DND-41 (cell line): ENCODE results near the gene MEIS1.

Experiments used
- ATAC-seq: fragments of 200-7000 bp; cut with Tn5 transposase; 3 replicates; pipeline ENCODE4 v1.9.1; 2021; ENCODE audit warnings: low read depth; ENCODE audit not compliant: insufficient read depth
- DNase-seq: peaks from one replicate; pipeline ENCODE4 v3.0.0-alpha.2; 2020
- H2AFZ ChIP-seq: 2 replicates; pipeline ENCODE4 v1.6.0; 2012; ENCODE audit warnings: low read depth, low read length
- H3K27ac ChIP-seq: 2 replicates; pipeline ENCODE4 v1.5.1; 2012; ENCODE audit warnings: low read length, inconsistent platforms
- H3K27me3 ChIP-seq: fragments of 200-600 bp; sonication (generic); 2 replicates; pipeline ENCODE4 v1.6.0; 2012; ENCODE audit warnings: low read length, mild to moderate bottlenecking, inconsistent platforms; ENCODE audit not compliant: insufficient read depth, poor library complexity
- H3K36me3 ChIP-seq: 2 replicates; pipeline ENCODE4 v1.5.1; 2012; ENCODE audit warnings: low read length, inconsistent platforms; ENCODE audit not compliant: insufficient read depth
- H3K4me1 ChIP-seq: 2 replicates; pipeline ENCODE4 v1.5.1; 2012; ENCODE audit warnings: mild to moderate bottlenecking, low read length; ENCODE audit not compliant: insufficient read depth
- H3K4me2 ChIP-seq: 2 replicates; pipeline ENCODE4 v1.6.0; 2012; ENCODE audit warnings: mild to moderate bottlenecking, moderate library complexity, low read length, inconsistent platforms; ENCODE audit not compliant: insufficient read depth
- H3K4me3 ChIP-seq, 2 experiments: fragments of 200-600 bp in 1 of 2; shearing (Covaris generic) in 1 of 2; 2 replicates each; pipeline ENCODE4 v1.5.1; 2012 to 2016; ENCODE audit warnings: inconsistent platforms in 2 of 2, low read length in 2 of 2, mild to moderate bottlenecking in 2 of 2, low read depth in 1 of 2, moderate library complexity in 1 of 2
- H3K79me2 ChIP-seq: 2 replicates; pipeline ENCODE4 v1.6.0; 2012; ENCODE audit warnings: low read length, inconsistent platforms; ENCODE audit not compliant: insufficient read depth
- H3K9ac ChIP-seq: 2 replicates; pipeline ENCODE4 v1.6.0; 2012; ENCODE audit warnings: low read depth, mild to moderate bottlenecking, inconsistent platforms, low read length, moderate library complexity
- H3K9me3 ChIP-seq: 2 replicates; pipeline ENCODE4 v1.5.1; 2012; ENCODE audit warnings: low read length, moderate library complexity, mild to moderate bottlenecking, inconsistent platforms; ENCODE audit not compliant: insufficient read depth, severe bottlenecking
- H4K20me1 ChIP-seq: 2 replicates; pipeline ENCODE4 v1.6.0; 2012; ENCODE audit warnings: low read length; ENCODE audit not compliant: insufficient read depth
- CTCF ChIP-seq: IDR thresholded peaks from 2 replicates; pipeline ENCODE4 v1.5.1; 2012; ENCODE audit warnings: borderline replicate concordance, low read length, moderate library complexity, mild to moderate bottlenecking; ENCODE audit not compliant: poor library complexity, severe bottlenecking; ENCODE audit errors: extremely low read depth
- EZH2 ChIP-seq: IDR thresholded peaks from 3 replicates; pipeline ENCODE4 v1.6.1; 2012; ENCODE audit warnings: borderline replicate concordance, low read depth, mild to moderate bottlenecking, moderate library complexity, low read length, inconsistent platforms; ENCODE audit not compliant: severe bottlenecking

Gene MEIS1

GRCh38 chr2:66408905-66409304 lies 26.0 kb upstream of the MEIS1 start:
- DNase-seq (no peak), ATAC-seq (no peak)
- no peaks in the 10 kb centered on the region for H4K20me1 ChIP-seq
- H3K27me3 ChIP-seq: no peaks in the 10 kb centered on the region
- H3K9me3 ChIP-seq: no peaks in the 10 kb centered on the region
- TF ChIP-seq EZH2 (no peak), CTCF (no peak)
- no peak overlapping the region for H3K4me2 ChIP-seq
- H3K79me2 ChIP-seq: no peaks in the 10 kb centered on the region
- no peak overlapping the region for H3K4me3 ChIP-seq
- no peak overlapping the region for H3K9ac ChIP-seq
- no peaks in the 10 kb centered on the region for H3K36me3 ChIP-seq
- no peak overlapping the region for H3K27ac ChIP-seq
- no peaks in the 10 kb centered on the region for H3K4me1 ChIP-seq
- H2AFZ ChIP-seq: no peak overlapping the region

GRCh38 chr2:66412874-66413273 lies 22.1 kb upstream of the MEIS1 start:
- no peak overlapping the region for H3K4me2 ChIP-seq
- H4K20me1 ChIP-seq: no peaks in the 10 kb centered on the region
- no peaks in the 10 kb centered on the region for H3K27me3 ChIP-seq
- no peaks in the 10 kb centered on the region for H3K9me3 ChIP-seq
- H3K36me3 ChIP-seq: no peaks in the 10 kb centered on the region
- no peak for ATAC-seq
- no peaks in the 10 kb centered on the region for H3K4me1 ChIP-seq
- no peak overlapping the region for H2AFZ ChIP-seq
- no peak overlapping the region for H3K4me3 ChIP-seq
- no peaks in the 10 kb centered on the region for H3K79me2 ChIP-seq
- no peak overlapping the region for H3K9ac ChIP-seq
- no peak overlapping the region for H3K27ac ChIP-seq
- TF ChIP-seq EZH2 (no peak), CTCF (no peak)
- DNase-seq: no peak

- no peaks in the 10 kb centered on the region for H4K20me1 ChIP-seq
- no peaks in the 10 kb centered on the region for H3K79me2 ChIP-seq
- H3K27ac ChIP-seq: no peak overlapping the region
- no peak overlapping the region for H3K4me2 ChIP-seq
- no peak overlapping the region for H2AFZ ChIP-seq
- H3K9ac ChIP-seq: no peak overlapping the region
- peaks cover 5% of the 10 kb centered on the region for H3K27me3 ChIP-seq
- no peaks in the 10 kb centered on the region for H3K4me1 ChIP-seq
- no peak overlapping the region for H3K4me3 ChIP-seq
- TF ChIP-seq CTCF (no peak), EZH2 (no peak)
- no peaks in the 10 kb centered on the region for H3K36me3 ChIP-seq
- H3K9me3 ChIP-seq: no peaks in the 10 kb centered on the region
- ATAC-seq (no peak), DNase-seq (no peak)
Observed at GRCh38 chr2:66414896-66415295, 20.0 kb upstream of the MEIS1 start.

- TF ChIP-seq CTCF: no peak
- TF ChIP-seq EZH2: no peak
- no peaks in the 10 kb centered on the region for H3K9me3 ChIP-seq
- H3K79me2 ChIP-seq: no peaks in the 10 kb centered on the region
- no peaks in the 10 kb centered on the region for H3K4me1 ChIP-seq
- peaks cover 5% of the 10 kb centered on the region for H3K27me3 ChIP-seq
- H2AFZ ChIP-seq: no peak overlapping the region
- H3K9ac ChIP-seq: no peak overlapping the region
- no peak for ATAC-seq
- H3K4me3 ChIP-seq: no peak overlapping the region
- H4K20me1 ChIP-seq: no peaks in the 10 kb centered on the region
- no peak for DNase-seq
- no peak overlapping the region for H3K4me2 ChIP-seq
- H3K27ac ChIP-seq: no peak overlapping the region
- no peaks in the 10 kb centered on the region for H3K36me3 ChIP-seq
Observed at GRCh38 chr2:66418381-66418780, 16.5 kb upstream of the MEIS1 start.
